GM12865 (cell line): ENCODE results near the gene PIR.

Experiments
- DNase-seq: peaks from one replicate; pipeline ENCODE4 v3.0.0; 2010; ENCODE audit warnings: low read depth
- H3K4me3 ChIP-seq: 2 replicates; pipeline ENCODE4 v1.5.1; 2011; ENCODE audit warnings: mild to moderate bottlenecking, low read depth, low read length, control low read depth
- TF ChIP-seq, protein P1 (sequence below): IDR thresholded peaks from 2 replicates; pipeline ENCODE4 v1.5.1; 2011; ENCODE audit warnings: low read length, control low read depth, low read depth, inconsistent platforms; ENCODE audit not compliant: insufficient read depth; ENCODE audit errors: missing control alignments

Gene PIR

DNA sequence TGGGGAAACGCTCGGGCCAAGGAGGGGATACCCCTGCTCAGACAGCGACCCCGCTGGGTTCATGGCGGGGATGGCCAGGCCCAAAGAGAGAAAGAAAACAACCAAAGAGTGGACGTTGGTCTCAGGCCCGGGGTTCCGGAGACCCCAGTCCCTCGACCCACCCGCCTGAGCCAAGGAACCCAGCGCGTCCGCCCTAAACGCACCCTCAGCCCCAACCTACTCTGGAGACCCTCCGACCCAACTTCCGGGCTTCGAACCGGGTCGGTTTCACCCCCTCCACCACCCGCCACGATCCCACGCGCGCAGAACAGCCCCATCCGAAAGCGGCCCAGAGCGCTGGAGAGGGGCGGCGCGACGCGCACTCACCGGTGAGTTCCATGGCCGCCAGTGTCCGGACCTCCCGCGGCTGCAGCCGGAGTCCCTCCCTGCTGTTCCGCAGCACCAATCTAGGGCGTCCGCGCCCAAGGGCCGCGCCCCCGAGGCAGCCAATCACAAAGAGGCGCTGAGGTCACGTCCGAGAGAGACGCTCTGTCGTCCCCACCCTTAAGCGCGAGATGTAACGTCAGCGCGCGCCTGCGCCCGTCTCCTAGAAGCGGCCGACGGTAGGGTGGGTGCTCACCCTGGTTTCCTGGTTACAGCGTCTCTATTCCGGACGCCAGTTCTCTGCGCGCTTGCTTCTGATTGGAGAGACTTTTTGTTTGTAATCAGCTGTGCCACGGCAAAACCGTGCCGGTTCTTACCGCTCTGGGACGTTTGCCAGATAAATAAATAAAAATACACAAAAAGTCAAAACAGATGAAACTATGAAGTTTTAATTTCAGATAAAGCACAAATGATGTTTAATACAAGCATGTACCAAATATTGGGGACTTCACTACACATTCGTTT, 157.8 kb downstream of the PIR start, which contains the start of gene PIGA:
TSS of gene PIGA (minus strand) at position 389 of the 888 bp plus-strand sequence. CDS start 3,593 bp downstream, outside the sequence.
- DNase-seq = peak; percentile 95
- TF ChIP-seq, protein P1, sequence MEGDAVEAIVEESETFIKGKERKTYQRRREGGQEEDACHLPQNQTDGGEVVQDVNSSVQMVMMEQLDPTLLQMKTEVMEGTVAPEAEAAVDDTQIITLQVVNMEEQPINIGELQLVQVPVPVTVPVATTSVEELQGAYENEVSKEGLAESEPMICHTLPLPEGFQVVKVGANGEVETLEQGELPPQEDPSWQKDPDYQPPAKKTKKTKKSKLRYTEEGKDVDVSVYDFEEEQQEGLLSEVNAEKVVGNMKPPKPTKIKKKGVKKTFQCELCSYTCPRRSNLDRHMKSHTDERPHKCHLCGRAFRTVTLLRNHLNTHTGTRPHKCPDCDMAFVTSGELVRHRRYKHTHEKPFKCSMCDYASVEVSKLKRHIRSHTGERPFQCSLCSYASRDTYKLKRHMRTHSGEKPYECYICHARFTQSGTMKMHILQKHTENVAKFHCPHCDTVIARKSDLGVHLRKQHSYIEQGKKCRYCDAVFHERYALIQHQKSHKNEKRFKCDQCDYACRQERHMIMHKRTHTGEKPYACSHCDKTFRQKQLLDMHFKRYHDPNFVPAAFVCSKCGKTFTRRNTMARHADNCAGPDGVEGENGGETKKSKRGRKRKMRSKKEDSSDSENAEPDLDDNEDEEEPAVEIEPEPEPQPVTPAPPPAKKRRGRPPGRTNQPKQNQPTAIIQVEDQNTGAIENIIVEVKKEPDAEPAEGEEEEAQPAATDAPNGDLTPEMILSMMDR = no peak
- peak within 1 kb of the TSS; percentile 93 for H3K4me3 ChIP-seq
